H1 (cell line): Measurements from ENCODE around the gene HGD. TPM values are rescaled to one million over a fixed set of nuclear protein-coding genes. Genes with fewer than 3 reads are reported as not detected.

Experiments
- CTCF ChIA-PET: fragments of 300-600 bp; sonication (Branson Sonifier 250); formaldehyde crosslinking; loops from one replicate; lab custom pipeline; 2021; ENCODE audit not compliant: partially characterized antibody; lab: Charles Lee
- POLR2A ChIA-PET: fragments of 300-600 bp; sonication (Branson Sonifier 250); formaldehyde crosslinking; loops from one replicate; lab custom pipeline; 2021; ENCODE audit warnings: inconsistent platforms; ENCODE audit not compliant: partially characterized antibody; lab: Charles Lee
- DNase-seq, 2 experiments: peaks; one replicate each; pipeline versions ENCODE4 v3.0.0 to v3.0.0-alpha.2; 2010 to 2022; ENCODE audit warnings: low spot score in 2 of 2, low read depth in 1 of 2, mixed read lengths in 1 of 2
- FAIRE-seq: peaks from 2 replicates; lab custom pipeline; 2011; peaks lifted over from hg19 to GRCh38; lab: Jason Lieb, UNC
- H2AFZ ChIP-seq: 2 replicates; pipeline ENCODE4 v1.8.1; 2012; ENCODE audit warnings: low read length, inconsistent platforms
- H2AK5ac ChIP-seq: 2 replicates; pipeline ENCODE4 v1.6.1; 2013; ENCODE audit warnings: low read depth, low read length
- H2BK120ac ChIP-seq: replicated peaks from 2 replicates; pipeline ENCODE3; 2013; ENCODE audit warnings: low read depth, low read length, inconsistent platforms
- H2BK12ac ChIP-seq: 2 replicates; pipeline ENCODE4 v1.6.1; 2013; ENCODE audit warnings: low read depth, low read length
- H2BK15ac ChIP-seq: 2 replicates; pipeline ENCODE4 v1.6.1; 2013; ENCODE audit warnings: low read length
- H2BK20ac ChIP-seq: 2 replicates; pipeline ENCODE4 v1.6.1; 2013; ENCODE audit warnings: low read length
- H2BK5ac ChIP-seq: 2 replicates; pipeline ENCODE4 v1.6.1; 2013; ENCODE audit warnings: low read depth, low read length
- H3K14ac ChIP-seq: 2 replicates; pipeline ENCODE4 v1.6.1; 2013; ENCODE audit warnings: inconsistent platforms; ENCODE audit not compliant: insufficient read length
- H3K18ac ChIP-seq: 2 replicates; pipeline ENCODE4 v1.6.1; 2013; ENCODE audit warnings: low read length; ENCODE audit errors: extremely low read depth
- H3K23ac ChIP-seq: 2 replicates; pipeline ENCODE4 v1.6.1; 2013; ENCODE audit warnings: inconsistent platforms; ENCODE audit not compliant: insufficient read length
- H3K23me2 ChIP-seq: 2 replicates; pipeline ENCODE4 v1.6.1; 2013; ENCODE audit warnings: low read depth, low read length
- H3K27ac ChIP-seq: 2 replicates; pipeline ENCODE4 v1.6.1; 2011; ENCODE audit warnings: low read depth, low read length, inconsistent platforms
- H3K27me3 ChIP-seq, 4 experiments: replicated peaks in 1 of 4; 1 replicate in 1 of 4; 2 replicates in 3 of 4; pipeline versions ENCODE4 v1.6.1 to v1.8.1; 2011 to 2013; ENCODE audit warnings: low read length in 3 of 4, mild to moderate bottlenecking in 3 of 4, inconsistent platforms in 2 of 4, mixed read lengths in 2 of 4, moderate library complexity in 1 of 4; ENCODE audit not compliant: control insufficient read depth in 3 of 4, insufficient read depth in 3 of 4; ENCODE audit errors: extremely low read depth in 1 of 4
- H3K36me3 ChIP-seq, 4 experiments: 2 replicates each; pipeline versions ENCODE4 v1.6.1 to v1.8.1; 2011 to 2013; ENCODE audit warnings: mild to moderate bottlenecking in 4 of 4, low read length in 3 of 4, moderate library complexity in 2 of 4, control low read depth in 1 of 4, inconsistent platforms in 1 of 4; ENCODE audit not compliant: insufficient read depth in 4 of 4, control insufficient read depth in 2 of 4
- H3K4ac ChIP-seq: replicated peaks from 2 replicates; pipeline ENCODE3; 2013; ENCODE audit warnings: low read length, low read depth, mixed read lengths, inconsistent platforms; ENCODE audit not compliant: insufficient read length
- H3K4me1 ChIP-seq, 4 experiments: replicated peaks in 1 of 4; 1 replicate in 1 of 4; 2 replicates in 3 of 4; pipeline versions ENCODE4 v1.6.1 to v1.8.1; 2011 to 2013; ENCODE audit warnings: low read length in 3 of 4, inconsistent platforms in 2 of 4, mixed read lengths in 1 of 4; ENCODE audit not compliant: insufficient read depth in 4 of 4, control insufficient read depth in 3 of 4
- H3K4me2 ChIP-seq, 2 experiments: 2 replicates each; pipeline versions ENCODE4 v1.6.1 to v1.8.1; 2011 to 2013; ENCODE audit warnings: low read depth in 2 of 2, low read length in 2 of 2, control low read depth in 1 of 2, inconsistent platforms in 1 of 2, mild to moderate bottlenecking in 1 of 2; ENCODE audit not compliant: insufficient read depth in 1 of 2
- H3K4me3 ChIP-seq, 4 experiments: fragments of 200-600, 300-600 bp in 1 of 4; sonication (generic), shearing (Covaris generic), sonication (Bioruptor Twin) in 1 of 4; 2 replicates each; pipeline versions ENCODE4 v1.5.1 to v1.8.1; 2011 to 2016; ENCODE audit warnings: low read length in 4 of 4, low read depth in 3 of 4, control low read depth in 2 of 4, inconsistent platforms in 2 of 4, mild to moderate bottlenecking in 2 of 4, mixed read lengths in 1 of 4, moderate library complexity in 1 of 4; ENCODE audit not compliant: insufficient read depth in 2 of 4; ENCODE audit errors: extremely low read depth in 1 of 4
- H3K56ac ChIP-seq: replicated peaks from 2 replicates; pipeline ENCODE3; 2013; ENCODE audit warnings: low read depth, mild to moderate bottlenecking, mixed read lengths, low read length, inconsistent platforms; ENCODE audit not compliant: insufficient read length
- H3K79me1 ChIP-seq: 2 replicates; pipeline ENCODE4 v1.6.1; 2013; ENCODE audit warnings: low read depth, low read length, control low read depth
- H3K79me2 ChIP-seq, 2 experiments: 2 replicates each; pipeline versions ENCODE4 v1.6.1 to v1.8.1; 2012 to 2013; ENCODE audit warnings: low read length in 2 of 2, mild to moderate bottlenecking in 2 of 2, inconsistent platforms in 1 of 2; ENCODE audit not compliant: insufficient read depth in 2 of 2, control insufficient read depth in 1 of 2
- H3K9ac ChIP-seq, 4 experiments: replicated peaks in 1 of 4; 1 replicate in 1 of 4; 2 replicates in 3 of 4; pipeline versions ENCODE4 v1.6.1 to v1.8.1; 2011 to 2013; ENCODE audit warnings: low read depth in 3 of 4, low read length in 3 of 4, control low read depth in 2 of 4, mild to moderate bottlenecking in 2 of 4, moderate library complexity in 2 of 4, inconsistent platforms in 1 of 4; ENCODE audit errors: extremely low read depth in 1 of 4
- H3K9me3 ChIP-seq, 2 experiments: 2 replicates each; pipeline versions ENCODE4 v1.6.1 to v1.8.1; 2012 to 2013; ENCODE audit warnings: mild to moderate bottlenecking in 2 of 2, moderate library complexity in 2 of 2, control low read depth in 1 of 2, inconsistent platforms in 1 of 2, low read depth in 1 of 2, low read length in 1 of 2, mixed read lengths in 1 of 2; ENCODE audit not compliant: insufficient read depth in 2 of 2
- H4K20me1 ChIP-seq, 2 experiments: replicated peaks in 1 of 2; 2 replicates each; pipeline versions ENCODE3 to v1.8.1; 2011 to 2013; ENCODE audit warnings: inconsistent platforms in 2 of 2, low read length in 2 of 2, mild to moderate bottlenecking in 1 of 2; ENCODE audit not compliant: insufficient read depth in 2 of 2, control insufficient read depth in 1 of 2
- H4K5ac ChIP-seq: 2 replicates; pipeline ENCODE4 v1.6.1; 2013; ENCODE audit warnings: low read length, low read depth, mixed read lengths, inconsistent platforms; ENCODE audit not compliant: insufficient read length
- H4K8ac ChIP-seq: 2 replicates; pipeline ENCODE4 v1.8.0; 2013; ENCODE audit warnings: mild to moderate bottlenecking, moderate library complexity, low read length, inconsistent platforms; ENCODE audit not compliant: insufficient read depth; ENCODE audit errors: extremely low read depth
- H4K91ac ChIP-seq: replicated peaks from 2 replicates; pipeline ENCODE3; 2013; ENCODE audit warnings: low read length, mixed read lengths, inconsistent platforms; ENCODE audit not compliant: insufficient read length
- BRCA1 ChIP-seq: IDR thresholded peaks from 2 replicates; pipeline ENCODE4 v1.6.1; 2012; ENCODE audit warnings: low read depth, low read length, improper control_type of control experiment
- CHD2 ChIP-seq: IDR thresholded peaks from 2 replicates; pipeline ENCODE4 v1.6.1; 2012; ENCODE audit warnings: low read length, improper control_type of control experiment
- KDM4A ChIP-seq: IDR thresholded peaks from one replicate; pipeline ENCODE4 v1.7.1; 2012; ENCODE audit warnings: low read depth, mild to moderate bottlenecking, moderate library complexity, low read length, inconsistent platforms; ENCODE audit not compliant: severe bottlenecking
- NRF1 ChIP-seq: IDR thresholded peaks from 2 replicates; pipeline ENCODE4 v1.6.1; 2011; ENCODE audit warnings: mild to moderate bottlenecking, low read depth, low read length, improper control_type of control experiment
- SP2 ChIP-seq: IDR thresholded peaks from 2 replicates; pipeline ENCODE4 v1.6.1; 2012; ENCODE audit warnings: mild to moderate bottlenecking, low read length, inconsistent platforms
- SP4 ChIP-seq: IDR thresholded peaks from 2 replicates; pipeline ENCODE4 v1.6.1; 2012; ENCODE audit warnings: low read length, inconsistent platforms
- SUZ12 ChIP-seq: fragments of 200-600 bp; sonication (generic); IDR thresholded peaks from 2 replicates; pipeline ENCODE4 v1.6.1; 2012; ENCODE audit warnings: mild to moderate bottlenecking, inconsistent platforms, low read length, moderate library complexity, mixed read lengths
- TBP ChIP-seq: IDR thresholded peaks from 2 replicates; pipeline ENCODE4 v1.6.1; 2011; ENCODE audit warnings: low read depth, low read length, improper control_type of control experiment
- polyA plus RNA-seq, 7 experiments: library from polyadenylated mRNA; depleted of rRNA in 3 of 7; stranded (reverse) in 5 of 7; unstranded in 2 of 7; fragments of >200 nt in 5 of 7; fragments of 200-250 nt in 2 of 7; gene quantifications; 1 replicate in 5 of 7; 2 replicates in 1 of 7; 4 replicates in 1 of 7; pipeline versions ENCODE4 v1.2.1 to v1.2.3, GENCODE V29; 2011 to 2013; ENCODE audit warnings: missing spikeins in 2 of 7, mixed read lengths in 2 of 7
- total RNA-seq: library from RNA; stranded (reverse); fragmentation: NEBNext Ultra II Directional; extraction: Animal tissue kit (Norgen Biotek cat#: 25700); gene quantifications from 2 replicates; pipeline ENCODE4 v1.2.1, GENCODE V29; 2021
- TF ChIP-seq, protein P1 (sequence below): IDR thresholded peaks from 2 replicates; pipeline ENCODE4 v1.6.1; 2012; ENCODE audit warnings: inconsistent platforms
- TF ChIP-seq, protein P2 (sequence below), 3 experiments: IDR thresholded peaks; 1 replicate in 2 of 3; 2 replicates in 1 of 3; pipeline versions ENCODE4 v1.5.1 to v1.6.1; 2011; ENCODE audit warnings: low read length in 3 of 3, mild to moderate bottlenecking in 3 of 3, inconsistent platforms in 2 of 3, low read depth in 1 of 3, moderate library complexity in 1 of 3; ENCODE audit not compliant: insufficient read depth in 1 of 3; ENCODE audit errors: control extremely low read depth in 1 of 3

HGD gene
- total and polyA plus RNA-seq, 2 of the 8 experiments (the other 6 are each of a cell fraction or from before 2014, with no cell fraction given): 0.11 TPM; not detected in 1

DNA sequence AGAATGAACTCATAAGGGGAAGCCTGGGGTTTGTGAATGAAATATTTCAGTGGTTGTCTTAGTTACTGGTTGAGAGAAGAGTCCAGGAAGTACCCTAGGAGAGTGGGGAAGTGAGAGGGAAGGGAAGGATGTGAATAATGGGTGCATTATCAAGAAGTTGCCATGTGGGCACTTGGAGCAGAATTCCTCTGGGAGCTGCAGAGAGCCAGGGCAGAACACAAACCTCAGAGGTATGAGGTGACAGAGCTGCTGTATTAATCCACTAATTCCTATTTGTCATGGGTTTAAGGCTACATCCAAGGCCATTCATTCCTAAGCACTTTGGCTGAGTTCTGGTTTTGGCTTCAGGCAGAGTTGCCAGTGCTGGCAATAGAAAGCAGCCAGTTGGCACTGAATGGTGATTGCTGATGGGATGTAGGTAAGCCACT is 56.9 kb downstream of the HGD start (continued):
- no peak for TF ChIP-seq CHD2

DNA sequence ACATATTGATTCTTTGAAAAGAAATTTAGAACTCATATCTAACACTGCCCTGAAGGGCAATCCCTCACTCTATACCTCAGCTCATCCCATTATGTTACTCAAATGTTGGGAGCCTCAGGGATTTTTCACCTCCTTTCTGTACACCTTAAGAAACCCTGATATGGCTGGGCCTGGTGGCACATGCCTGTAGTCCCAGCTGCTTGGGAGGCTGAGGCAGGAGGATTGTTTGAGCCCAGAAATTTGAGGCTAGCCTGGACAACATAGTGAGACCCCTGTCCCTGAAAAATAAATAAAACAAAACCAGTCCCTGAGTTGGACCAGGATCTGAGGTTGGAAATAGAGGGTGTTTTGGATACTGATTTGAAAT is 58.3 kb downstream of the HGD start:
- Histone ChIP-seq H3K36me3 (peaks cover 0 to 4% (median 0%) of the 10 kb centered on the region in 4 experiments; a peak in 1 of 8 replicates), H3K27ac (no peak overlapping the region), H2BK12ac (no peak overlapping the region)

More for the DNA sequence above, 58.3 kb downstream of the HGD start:
- H3K27me3 ChIP-seq: no peaks in the 10 kb centered on the region
- POLR2A ChIA-PET: no interaction called here
- H3K14ac ChIP-seq: no peak overlapping the region
- no peak overlapping the region for H4K91ac ChIP-seq
- H3K9ac ChIP-seq: no peak overlapping the region
- no peak overlapping the region for H2BK15ac ChIP-seq
- H3K23me2 ChIP-seq: no peaks in the 10 kb centered on the region
- H2BK5ac ChIP-seq: no peak overlapping the region
- H3K56ac ChIP-seq: no peak overlapping the region
- peaks cover 24% of the 10 kb centered on the region in 2 experiments for H3K9me3 ChIP-seq
- H2BK20ac ChIP-seq: no peak overlapping the region
- H2AK5ac ChIP-seq: no peak overlapping the region
- no peaks in the 10 kb centered on the region for H3K4me1 ChIP-seq
- H2AFZ ChIP-seq: no peak overlapping the region
- no peak for DNase-seq
- no peak overlapping the region for H3K18ac ChIP-seq
- H3K79me1 ChIP-seq: no peaks in the 10 kb centered on the region
- H4K5ac ChIP-seq: no peak overlapping the region
- TF ChIP-seq SP4 (no peak), NRF1 (no peak), SP2 (no peak), TBP (no peak), SUZ12 (no peak), BRCA1 (no peak), KDM4A (no peak)
- TF ChIP-seq, protein P1, sequence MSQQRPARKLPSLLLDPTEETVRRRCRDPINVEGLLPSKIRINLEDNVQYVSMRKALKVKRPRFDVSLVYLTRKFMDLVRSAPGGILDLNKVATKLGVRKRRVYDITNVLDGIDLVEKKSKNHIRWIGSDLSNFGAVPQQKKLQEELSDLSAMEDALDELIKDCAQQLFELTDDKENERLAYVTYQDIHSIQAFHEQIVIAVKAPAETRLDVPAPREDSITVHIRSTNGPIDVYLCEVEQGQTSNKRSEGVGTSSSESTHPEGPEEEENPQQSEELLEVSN: no peak
- TF ChIP-seq, protein P2, sequence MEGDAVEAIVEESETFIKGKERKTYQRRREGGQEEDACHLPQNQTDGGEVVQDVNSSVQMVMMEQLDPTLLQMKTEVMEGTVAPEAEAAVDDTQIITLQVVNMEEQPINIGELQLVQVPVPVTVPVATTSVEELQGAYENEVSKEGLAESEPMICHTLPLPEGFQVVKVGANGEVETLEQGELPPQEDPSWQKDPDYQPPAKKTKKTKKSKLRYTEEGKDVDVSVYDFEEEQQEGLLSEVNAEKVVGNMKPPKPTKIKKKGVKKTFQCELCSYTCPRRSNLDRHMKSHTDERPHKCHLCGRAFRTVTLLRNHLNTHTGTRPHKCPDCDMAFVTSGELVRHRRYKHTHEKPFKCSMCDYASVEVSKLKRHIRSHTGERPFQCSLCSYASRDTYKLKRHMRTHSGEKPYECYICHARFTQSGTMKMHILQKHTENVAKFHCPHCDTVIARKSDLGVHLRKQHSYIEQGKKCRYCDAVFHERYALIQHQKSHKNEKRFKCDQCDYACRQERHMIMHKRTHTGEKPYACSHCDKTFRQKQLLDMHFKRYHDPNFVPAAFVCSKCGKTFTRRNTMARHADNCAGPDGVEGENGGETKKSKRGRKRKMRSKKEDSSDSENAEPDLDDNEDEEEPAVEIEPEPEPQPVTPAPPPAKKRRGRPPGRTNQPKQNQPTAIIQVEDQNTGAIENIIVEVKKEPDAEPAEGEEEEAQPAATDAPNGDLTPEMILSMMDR (IDR thresholded peaks at IDR 0.05; ENCODE audit: control extremely low read depth in 1 of 3, insufficient read depth in 1 of 3, low read depth in 1 of 3, low read length in 3 of 3): no peak
- TF ChIP-seq, all 59 proteins: peak for 0
- no peak overlapping the region for H4K8ac ChIP-seq
- no peak overlapping the region for H3K4me2 ChIP-seq
- peak overlapping the region in 1 of 4 experiments; percentile 30; a peak in 1 of 8 replicates for H3K4me3 ChIP-seq
- no peaks in the 10 kb centered on the region for H3K79me2 ChIP-seq
- H2BK120ac ChIP-seq: no peak overlapping the region
- FAIRE-seq: no peak
- H3K23ac ChIP-seq: no peak overlapping the region
- H4K20me1 ChIP-seq: no peaks in the 10 kb centered on the region
- CTCF ChIA-PET: no interaction called here
- no peak overlapping the region for H3K4ac ChIP-seq
